Femur (tissue), 1 donor: ENCODE results near the gene RNF212B.

Experiments
- DNase-seq: peaks from one replicate; pipeline ENCODE4 v3.0.0-alpha.2; 2017

The RNF212B gene

DNA sequence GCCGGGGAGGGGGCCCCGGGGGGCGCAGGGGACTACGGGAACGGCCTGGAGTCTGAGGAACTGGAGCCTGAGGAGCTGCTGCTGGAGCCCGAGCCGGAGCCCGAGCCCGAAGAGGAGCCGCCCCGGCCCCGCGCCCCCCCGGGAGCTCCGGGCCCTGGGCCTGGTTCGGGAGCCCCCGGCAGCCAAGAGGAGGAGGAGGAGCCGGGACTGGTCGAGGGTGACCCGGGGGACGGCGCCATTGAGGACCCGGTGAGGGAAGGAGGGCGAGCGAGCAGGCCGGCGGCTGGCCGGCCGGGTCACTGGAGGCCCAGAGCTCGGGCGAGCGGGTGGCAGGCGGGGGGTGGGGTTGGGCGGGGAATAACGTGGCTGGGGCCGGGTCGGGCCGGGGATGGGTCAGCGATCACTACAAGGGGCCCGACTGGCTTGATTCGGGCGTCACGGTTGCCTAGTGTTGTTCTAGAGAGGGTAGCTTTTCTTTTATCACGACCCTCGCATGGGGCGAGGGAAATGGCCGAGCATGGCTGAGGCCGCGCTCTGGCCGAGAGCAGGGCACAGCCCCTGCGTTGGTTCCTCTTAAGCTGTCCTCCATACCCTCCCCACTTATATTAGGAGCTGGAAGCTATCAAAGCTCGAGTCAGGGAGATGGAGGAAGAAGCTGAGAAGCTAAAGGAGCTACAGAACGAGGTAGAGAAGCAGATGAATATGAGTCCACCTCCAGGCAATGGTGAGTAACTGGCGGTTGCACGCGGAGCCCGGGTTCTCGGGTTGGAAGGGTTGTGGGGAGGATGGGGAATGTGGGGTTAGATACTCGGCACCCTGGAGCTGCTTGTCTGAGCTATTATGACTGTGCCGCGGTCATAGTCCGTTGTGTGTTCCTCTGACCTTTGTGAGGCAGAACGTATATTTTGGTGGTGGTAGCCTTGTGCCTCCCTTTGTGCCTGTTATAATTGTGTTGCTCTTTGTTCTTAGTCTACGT is 84.1 kb downstream of the RNF212B start:
- peak; percentile 51 for DNase-seq
